ENCODE results near the gene FNDC10.

DNA sequence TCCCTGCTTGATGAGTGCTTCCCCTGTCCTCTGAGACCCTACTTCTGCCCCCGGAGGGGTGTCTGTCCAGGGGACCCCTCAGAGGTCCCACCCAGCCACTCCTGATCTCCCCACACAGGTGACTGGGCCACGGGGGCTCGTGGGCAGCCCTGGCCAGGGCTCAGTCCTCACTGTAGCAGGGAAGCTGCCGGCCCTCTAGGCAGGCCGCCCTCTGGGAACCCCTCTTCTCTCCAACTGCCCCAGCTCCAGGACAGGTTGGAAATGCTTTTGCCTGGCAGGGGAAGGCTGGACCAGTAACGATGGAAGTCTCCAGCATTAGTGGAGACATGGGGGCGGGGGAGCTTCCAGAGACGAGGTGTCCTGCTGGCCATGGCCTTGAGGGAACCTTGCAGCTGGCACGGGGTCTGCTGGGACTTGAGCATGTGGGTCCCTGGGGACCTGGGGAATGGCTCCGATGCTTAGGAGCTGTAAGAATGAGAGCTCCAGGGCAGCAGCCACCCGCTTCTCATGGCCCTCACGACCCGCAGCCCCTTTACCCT is 3.1 kb upstream of the FNDC10 start:
- TF ChIP-seq, protein P1, sequence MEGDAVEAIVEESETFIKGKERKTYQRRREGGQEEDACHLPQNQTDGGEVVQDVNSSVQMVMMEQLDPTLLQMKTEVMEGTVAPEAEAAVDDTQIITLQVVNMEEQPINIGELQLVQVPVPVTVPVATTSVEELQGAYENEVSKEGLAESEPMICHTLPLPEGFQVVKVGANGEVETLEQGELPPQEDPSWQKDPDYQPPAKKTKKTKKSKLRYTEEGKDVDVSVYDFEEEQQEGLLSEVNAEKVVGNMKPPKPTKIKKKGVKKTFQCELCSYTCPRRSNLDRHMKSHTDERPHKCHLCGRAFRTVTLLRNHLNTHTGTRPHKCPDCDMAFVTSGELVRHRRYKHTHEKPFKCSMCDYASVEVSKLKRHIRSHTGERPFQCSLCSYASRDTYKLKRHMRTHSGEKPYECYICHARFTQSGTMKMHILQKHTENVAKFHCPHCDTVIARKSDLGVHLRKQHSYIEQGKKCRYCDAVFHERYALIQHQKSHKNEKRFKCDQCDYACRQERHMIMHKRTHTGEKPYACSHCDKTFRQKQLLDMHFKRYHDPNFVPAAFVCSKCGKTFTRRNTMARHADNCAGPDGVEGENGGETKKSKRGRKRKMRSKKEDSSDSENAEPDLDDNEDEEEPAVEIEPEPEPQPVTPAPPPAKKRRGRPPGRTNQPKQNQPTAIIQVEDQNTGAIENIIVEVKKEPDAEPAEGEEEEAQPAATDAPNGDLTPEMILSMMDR (IDR thresholded peaks at IDR 0.05): no peak
- TF ChIP-seq ZFX (IDR thresholded peaks at IDR 0.05; ENCODE audit: borderline replicate concordance): no peak

Measured in 22Rv1 (cell line).